ENCODE results near the gene GOLGA8Q. TPM values are rescaled to one million over a fixed set of nuclear protein-coding genes. Genes with fewer than 3 reads are reported as not detected.
"Not testable (repeated sequence)": the region's sequence is repeated elsewhere in the genome, so short reads cannot be mapped to it uniquely, and the experiment has no call there.

The GOLGA8Q gene, protein sequence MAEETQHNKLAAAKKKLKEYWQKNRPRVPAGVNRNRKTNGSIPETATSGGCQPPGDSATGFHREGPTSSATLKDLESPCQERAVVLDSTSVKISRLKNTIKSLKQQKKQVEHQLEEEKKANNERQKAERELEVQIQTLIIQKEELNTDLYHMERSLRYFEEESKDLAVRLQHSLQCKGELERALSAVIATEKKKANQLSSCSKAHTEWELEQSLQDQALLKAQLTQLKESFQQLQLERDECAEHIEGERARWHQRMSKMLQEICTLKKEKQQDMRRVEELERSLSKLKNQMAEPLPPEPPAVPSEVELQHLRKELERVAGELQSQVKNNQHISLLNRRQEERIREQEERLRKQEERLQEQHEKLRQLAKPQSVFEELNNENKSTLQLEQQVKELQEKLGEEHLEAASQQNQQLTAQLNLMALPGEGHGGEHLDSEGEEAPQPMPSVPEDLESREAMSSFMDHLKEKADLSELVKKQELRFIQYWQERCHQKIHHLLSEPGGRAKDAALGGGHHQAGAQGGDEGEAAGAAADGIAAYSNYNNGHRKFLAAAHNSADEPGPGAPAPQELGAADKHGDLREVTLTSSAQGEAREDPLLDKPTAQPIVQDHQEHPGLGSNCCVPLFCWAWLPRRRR
- total RNA-seq = 1 to 10 TPM in 1 of 2 experiments, not detected in 1; 1.0 TPM
- polyA plus RNA-seq = not detected

DNA sequence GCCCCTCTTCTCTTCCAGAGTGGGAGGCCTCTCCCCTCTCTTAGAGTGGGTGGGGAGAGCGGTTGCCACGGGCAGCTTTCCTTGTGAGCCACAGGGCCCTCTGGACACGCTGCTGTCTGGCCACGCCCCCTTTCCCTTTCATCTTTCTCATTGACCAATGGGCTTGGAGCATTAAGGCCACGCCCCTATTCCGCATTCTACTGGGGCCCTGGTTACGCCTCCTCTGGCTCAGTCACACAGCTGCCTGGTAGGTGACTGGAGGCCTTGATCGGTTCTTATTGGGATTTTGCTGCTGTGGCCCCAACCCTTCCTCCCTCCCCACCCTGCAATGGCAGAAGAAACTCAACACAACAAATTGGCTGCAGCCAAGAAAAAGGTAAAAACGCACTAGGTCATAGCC is at the start of gene GOLGA8Q:
Gene GOLGA8Q, plus strand, starts transcription at position 301 of the 400 bp plus-strand sequence. Its CDS starts 28 bp downstream, at position 329.
- H3K36me3 ChIP-seq (ENCODE audit: insufficient read depth, low read length); H3K27ac Mint-ChIP-seq; H3K27me3 ChIP-seq (ENCODE audit: insufficient read depth, low read length, poor library complexity, severe bottlenecking); H3K27ac ChIP-seq (ENCODE audit: low read depth, low read length); DNase-seq; H3K4me3 ChIP-seq (ENCODE audit: low read length); H3K4me1 Mint-ChIP-seq; H3K9me3 Mint-ChIP-seq; H3K4me1 ChIP-seq (ENCODE audit: insufficient read depth, low read length); H3K9me3 ChIP-seq (ENCODE audit: low read length); H3K4me3 Mint-ChIP-seq; CTCF ChIA-PET; POLR2A ChIA-PET; H3K36me3 Mint-ChIP-seq; H3K27me3 Mint-ChIP-seq: not testable (repeated sequence)

DNA sequence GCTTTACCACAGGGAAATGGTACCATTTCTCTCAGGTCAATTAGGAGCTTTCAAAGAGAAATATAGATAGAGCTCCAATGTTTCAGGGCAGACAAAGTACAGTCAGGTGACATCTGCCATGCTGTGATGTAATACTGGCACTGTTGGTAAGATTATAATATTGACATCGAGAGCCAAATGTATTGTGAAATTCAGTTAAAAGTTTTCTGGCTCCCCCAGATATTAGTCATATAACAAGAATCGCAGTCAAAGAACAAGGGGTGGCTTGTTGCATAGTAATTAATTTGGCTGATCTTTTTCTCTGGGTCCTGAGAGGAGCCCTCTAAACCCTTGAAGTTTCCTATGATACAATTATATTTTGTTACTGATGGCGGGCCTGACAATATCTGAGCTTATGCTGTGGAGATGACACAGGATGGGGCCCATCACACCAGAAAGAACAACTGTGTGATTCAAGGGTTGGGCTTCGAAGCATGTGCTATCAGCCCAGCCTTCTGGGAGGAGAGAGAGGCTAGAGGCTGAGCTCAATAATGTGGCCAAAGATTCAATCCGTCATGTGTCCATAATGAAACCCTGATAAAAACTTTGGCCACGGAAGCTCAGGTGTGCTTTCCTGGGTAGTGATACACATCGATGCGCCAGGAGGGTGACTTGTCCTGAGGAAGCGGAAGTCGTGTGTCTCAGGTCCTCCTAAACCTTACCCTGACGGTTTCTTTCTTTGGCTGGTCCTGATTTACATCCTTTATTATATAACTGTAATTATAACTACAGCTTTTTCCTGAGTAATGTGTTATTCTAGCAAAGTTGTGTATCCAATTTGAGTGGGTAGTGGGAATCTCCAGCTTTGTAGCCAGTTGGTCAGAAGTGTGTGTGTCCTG is 48.7 kb upstream of the GOLGA8Q start:
- H3K4me1 ChIP-seq (ENCODE audit: insufficient read depth, low read length); DNase-seq; POLR2A ChIA-PET; H3K36me3 Mint-ChIP-seq; H3K9me3 Mint-ChIP-seq; H3K27ac Mint-ChIP-seq; H3K27me3 Mint-ChIP-seq; H3K9me3 ChIP-seq (ENCODE audit: low read length); H3K27me3 ChIP-seq (ENCODE audit: insufficient read depth, low read length, poor library complexity, severe bottlenecking); H3K27ac ChIP-seq (ENCODE audit: low read depth, low read length); H3K4me3 ChIP-seq (ENCODE audit: low read length); H3K4me3 Mint-ChIP-seq; H3K36me3 ChIP-seq (ENCODE audit: insufficient read depth, low read length); H3K4me1 Mint-ChIP-seq; CTCF ChIA-PET: not testable (repeated sequence)

DNA sequence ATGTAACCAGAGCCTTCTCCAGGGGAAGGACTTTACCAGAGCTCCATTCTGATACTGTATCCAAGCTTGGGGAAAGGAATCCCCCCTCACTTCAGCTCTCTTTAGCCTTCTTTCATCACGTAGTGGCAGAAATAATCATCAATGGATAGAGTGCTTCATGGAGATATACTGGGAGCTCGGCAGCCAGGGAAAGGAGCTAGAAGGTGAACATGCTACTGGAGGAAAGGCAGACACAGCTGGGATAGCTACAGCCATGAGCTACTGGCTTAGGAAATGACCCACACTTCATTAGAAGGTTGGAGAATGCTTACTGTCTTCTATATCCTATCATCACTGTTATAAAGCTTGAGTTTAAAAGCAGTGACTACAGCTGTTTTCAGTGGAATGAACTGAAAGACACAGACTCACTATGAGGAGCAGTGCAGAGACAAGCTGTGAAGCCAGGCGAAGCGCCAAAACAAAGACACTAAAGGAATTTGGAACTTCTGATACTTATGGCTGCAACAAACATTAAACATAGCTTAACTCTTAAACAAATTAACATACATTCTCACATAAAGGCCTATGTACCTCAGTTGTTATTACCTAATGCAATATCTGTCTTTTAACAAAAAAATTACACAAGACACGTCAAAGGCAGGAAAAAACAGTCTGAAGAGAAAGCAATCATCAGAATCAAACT is 47.5 kb upstream of the GOLGA8Q start:
- H3K9me3 Mint-ChIP-seq; H3K27me3 Mint-ChIP-seq; DNase-seq; H3K27ac Mint-ChIP-seq; H3K36me3 Mint-ChIP-seq; H3K4me3 Mint-ChIP-seq; H3K4me3 ChIP-seq (ENCODE audit: low read length); H3K36me3 ChIP-seq (ENCODE audit: insufficient read depth, low read length); H3K4me1 ChIP-seq (ENCODE audit: insufficient read depth, low read length); H3K27me3 ChIP-seq (ENCODE audit: insufficient read depth, low read length, poor library complexity, severe bottlenecking); CTCF ChIA-PET; H3K9me3 ChIP-seq (ENCODE audit: low read length); H3K27ac ChIP-seq (ENCODE audit: low read depth, low read length); POLR2A ChIA-PET; H3K4me1 Mint-ChIP-seq: not testable (repeated sequence)

DNA sequence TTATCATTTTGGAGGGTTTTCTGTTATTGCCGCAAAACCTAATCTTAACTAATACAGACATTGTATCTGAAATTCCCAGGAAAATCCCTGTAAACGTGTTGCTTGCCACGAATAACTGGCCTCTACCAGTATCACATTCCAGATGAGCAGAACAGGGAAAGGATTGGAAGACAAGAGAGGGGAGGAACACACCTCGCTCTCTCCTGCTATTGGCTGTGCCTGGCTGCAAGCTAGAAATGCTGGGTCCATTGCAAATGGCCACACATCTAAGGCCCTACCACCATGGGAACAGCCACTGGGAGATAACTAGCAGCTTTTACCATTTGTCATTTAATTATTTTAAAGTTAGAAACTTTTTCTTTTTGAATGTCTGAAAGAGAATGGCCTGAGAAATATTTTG is 37.3 kb upstream of the GOLGA8Q start:
- H3K4me1 ChIP-seq (ENCODE audit: insufficient read depth, low read length); H3K27me3 ChIP-seq (ENCODE audit: insufficient read depth, low read length, poor library complexity, severe bottlenecking); H3K9me3 ChIP-seq (ENCODE audit: low read length); DNase-seq; H3K4me3 ChIP-seq (ENCODE audit: low read length); H3K36me3 Mint-ChIP-seq; CTCF ChIA-PET; H3K27ac Mint-ChIP-seq; H3K4me1 Mint-ChIP-seq; H3K9me3 Mint-ChIP-seq; H3K27ac ChIP-seq (ENCODE audit: low read depth, low read length); H3K4me3 Mint-ChIP-seq; POLR2A ChIA-PET; H3K36me3 ChIP-seq (ENCODE audit: insufficient read depth, low read length); H3K27me3 Mint-ChIP-seq: not testable (repeated sequence)

DNA sequence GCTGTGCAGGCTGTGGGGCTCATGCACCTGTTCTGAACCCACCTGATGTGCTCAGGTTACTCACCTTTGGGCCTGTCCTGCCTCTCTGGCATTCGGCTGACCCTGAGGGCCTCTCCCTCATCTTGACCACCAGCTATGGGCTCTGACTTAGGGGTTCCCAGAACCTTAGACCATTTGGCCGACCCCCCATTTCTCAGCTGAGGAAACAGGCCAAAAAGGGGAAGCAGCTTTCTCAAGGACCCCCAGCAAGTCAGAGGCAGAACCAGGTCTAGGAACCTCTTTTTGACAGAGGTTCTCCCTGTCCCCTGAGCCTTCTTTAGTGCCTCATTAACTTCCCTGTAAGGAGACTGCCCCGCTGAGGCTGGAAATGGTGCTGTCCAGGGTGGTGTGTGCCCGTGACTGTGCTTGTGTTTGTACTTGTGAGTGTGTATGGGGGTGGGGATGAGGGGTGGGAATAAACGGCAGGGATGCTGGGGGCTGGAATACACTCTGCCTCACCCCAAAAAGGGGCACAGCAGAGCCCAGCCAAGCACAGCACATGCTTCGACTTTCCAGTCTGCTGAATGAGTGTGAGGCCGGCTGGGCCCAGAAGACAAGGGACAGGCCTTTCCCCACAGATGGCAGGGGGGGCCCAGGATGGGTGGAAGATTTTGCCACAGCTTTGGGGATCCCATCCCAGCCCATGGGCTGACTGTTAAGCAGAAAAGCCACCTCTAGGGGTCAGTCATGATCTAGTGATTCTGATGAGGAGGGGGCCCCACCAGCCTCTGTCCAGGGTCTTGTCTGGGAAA is 28.2 kb upstream of the GOLGA8Q start:
- H3K27ac ChIP-seq (ENCODE audit: low read depth, low read length); POLR2A ChIA-PET; H3K4me1 ChIP-seq (ENCODE audit: insufficient read depth, low read length); DNase-seq; H3K4me3 ChIP-seq (ENCODE audit: low read length); H3K27ac Mint-ChIP-seq; H3K36me3 Mint-ChIP-seq; H3K9me3 ChIP-seq (ENCODE audit: low read length); H3K27me3 ChIP-seq (ENCODE audit: insufficient read depth, low read length, poor library complexity, severe bottlenecking); H3K9me3 Mint-ChIP-seq; H3K36me3 ChIP-seq (ENCODE audit: insufficient read depth, low read length); H3K4me3 Mint-ChIP-seq; CTCF ChIA-PET; H3K27me3 Mint-ChIP-seq; H3K4me1 Mint-ChIP-seq: not testable (repeated sequence)

DNA sequence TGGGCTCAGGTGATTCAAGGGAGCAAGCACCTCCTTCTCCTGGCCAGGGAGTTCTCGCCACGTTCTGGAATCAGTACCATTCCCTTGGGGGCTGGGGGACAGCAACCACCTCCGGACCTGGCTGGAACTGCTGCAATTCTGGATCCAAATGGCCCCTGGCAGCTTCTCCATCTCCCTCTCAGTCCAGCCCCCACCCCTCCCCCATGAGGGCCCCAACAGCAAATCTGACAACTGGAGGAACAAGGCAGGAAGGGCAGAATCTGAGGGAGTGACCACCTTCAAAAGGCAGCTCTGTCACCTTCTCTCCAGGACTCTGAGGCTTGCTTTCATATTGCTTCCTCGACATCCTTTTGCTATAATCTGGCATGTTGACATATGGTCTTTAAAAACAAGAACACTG is 25.9 kb upstream of the GOLGA8Q start:
- H3K27ac ChIP-seq (ENCODE audit: low read depth, low read length); H3K27me3 Mint-ChIP-seq; H3K4me1 Mint-ChIP-seq; H3K27me3 ChIP-seq (ENCODE audit: insufficient read depth, low read length, poor library complexity, severe bottlenecking); H3K36me3 Mint-ChIP-seq; POLR2A ChIA-PET; H3K27ac Mint-ChIP-seq; CTCF ChIA-PET; H3K9me3 Mint-ChIP-seq; H3K4me1 ChIP-seq (ENCODE audit: insufficient read depth, low read length); H3K4me3 ChIP-seq (ENCODE audit: low read length); DNase-seq; H3K36me3 ChIP-seq (ENCODE audit: insufficient read depth, low read length); H3K9me3 ChIP-seq (ENCODE audit: low read length); H3K4me3 Mint-ChIP-seq: not testable (repeated sequence)

DNA sequence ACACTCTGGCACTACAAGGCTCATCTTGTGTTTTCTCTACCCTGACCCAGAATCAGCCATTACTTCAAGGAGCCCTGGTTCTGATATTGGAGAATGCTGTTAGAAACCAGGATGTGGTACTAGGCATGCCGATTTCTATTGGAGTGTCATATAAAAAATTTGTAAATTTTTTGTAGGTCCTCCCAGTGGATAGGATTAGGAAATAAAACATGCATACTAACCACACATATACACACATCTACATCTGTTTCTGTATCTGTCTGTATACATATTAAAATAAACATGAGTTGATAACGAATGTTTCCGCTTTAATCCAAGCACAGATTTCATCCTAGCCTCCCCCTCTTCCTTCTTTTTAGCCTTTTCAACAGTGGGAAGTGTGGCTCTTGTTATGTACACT is 22.8 kb upstream of the GOLGA8Q start:
- H3K9me3 ChIP-seq (ENCODE audit: low read length); H3K4me1 Mint-ChIP-seq; H3K36me3 ChIP-seq (ENCODE audit: insufficient read depth, low read length); H3K36me3 Mint-ChIP-seq; CTCF ChIA-PET; H3K27ac Mint-ChIP-seq; H3K27me3 Mint-ChIP-seq; H3K4me1 ChIP-seq (ENCODE audit: insufficient read depth, low read length); POLR2A ChIA-PET; H3K27me3 ChIP-seq (ENCODE audit: insufficient read depth, low read length, poor library complexity, severe bottlenecking); DNase-seq; H3K4me3 ChIP-seq (ENCODE audit: low read length); H3K27ac ChIP-seq (ENCODE audit: low read depth, low read length); H3K4me3 Mint-ChIP-seq; H3K9me3 Mint-ChIP-seq: not testable (repeated sequence)
